Common myeloid progenitor, CD34-positive (primary cell): ENCODE results near the gene SLC25A24.
"Not testable (repeated sequence)": the region's sequence is repeated elsewhere in the genome, so short reads cannot be mapped to it uniquely, and the experiment has no call there.

Experiments used
- CTCF ChIA-PET: fragments of 350-600 bp; sonication (Branson Sonifier 250); formaldehyde crosslinking; loops from one replicate; lab custom pipeline; 2021; ENCODE audit warnings: antibody characterized with exemption; lab: Charles Lee
- POLR2A ChIA-PET: fragments of 350-600 bp; sonication (Branson Sonifier 250); formaldehyde crosslinking; loops from one replicate; lab custom pipeline; 2021; ENCODE audit warnings: antibody characterized with exemption; lab: Charles Lee
- DNase-seq, 3 donors: peaks; one replicate each; pipeline versions ENCODE4 v3.0.0 to v3.0.0-alpha.2; 2013
- H3K27ac ChIP-seq, 2 experiments: 1 replicate in 1 of 2; 2 replicates in 1 of 2; pipeline ENCODE4 v1.7.0; 2013; ENCODE audit warnings: inconsistent platforms in 2 of 2, low read length in 2 of 2, mild to moderate bottlenecking in 2 of 2, low read depth in 1 of 2, moderate library complexity in 1 of 2; ENCODE audit not compliant: severe bottlenecking in 2 of 2, insufficient read depth in 1 of 2, poor library complexity in 1 of 2
- H3K27me3 ChIP-seq, 5 experiments: replicated peaks in 2 of 5; 1 replicate in 3 of 5; 2 replicates in 2 of 5; pipeline versions ENCODE4 v1.6.1 to v1.7.0; 2013; ENCODE audit warnings: low read length in 4 of 5, mild to moderate bottlenecking in 2 of 5, moderate library complexity in 2 of 5, inconsistent platforms in 1 of 5; ENCODE audit not compliant: insufficient read depth in 5 of 5, control insufficient read depth in 4 of 5
- H3K36me3 ChIP-seq, 4 experiments: 1 replicate in 2 of 4; 2 replicates in 2 of 4; pipeline versions ENCODE4 v1.6.1 to v1.7.0; 2013; ENCODE audit warnings: low read length in 3 of 4, control low read depth in 1 of 4, mild to moderate bottlenecking in 1 of 4; ENCODE audit not compliant: control insufficient read depth in 4 of 4, insufficient read depth in 4 of 4
- H3K4me1 ChIP-seq, 4 experiments: 1 replicate in 3 of 4; 2 replicates in 1 of 4; pipeline versions ENCODE4 v1.6.1 to v1.7.1; 2013; ENCODE audit warnings: low read length in 3 of 4, mild to moderate bottlenecking in 3 of 4, control low read depth in 1 of 4, inconsistent platforms in 1 of 4, moderate library complexity in 1 of 4; ENCODE audit not compliant: control insufficient read depth in 4 of 4, insufficient read depth in 4 of 4; ENCODE audit errors: control extremely low read depth in 1 of 4
- H3K4me3 ChIP-seq, 7 experiments: 1 replicate in 4 of 7; 2 replicates in 3 of 7; pipeline versions ENCODE4 v1.5.1 to v1.7.0; 2013; ENCODE audit warnings: mild to moderate bottlenecking in 7 of 7, low read length in 6 of 7, moderate library complexity in 6 of 7, inconsistent platforms in 2 of 7, low read depth in 2 of 7, control low read depth in 1 of 7; ENCODE audit not compliant: insufficient read depth in 4 of 7, control insufficient read depth in 1 of 7; ENCODE audit errors: extremely low read depth in 1 of 7
- H3K9me3 ChIP-seq, 5 experiments: 1 replicate in 4 of 5; 2 replicates in 1 of 5; pipeline versions ENCODE4 v1.6.1 to v1.7.1; 2013; ENCODE audit warnings: low read length in 4 of 5, mild to moderate bottlenecking in 2 of 5, inconsistent platforms in 1 of 5, low read depth in 1 of 5, moderate library complexity in 1 of 5; ENCODE audit not compliant: control insufficient read depth in 4 of 5, insufficient read depth in 2 of 5; ENCODE audit errors: control extremely low read depth in 1 of 5
- whole genome bisulfite sequencing: methylation state at CpG from one replicate; pipeline ENCODE4 v1.1.5; 2013; ENCODE audit not compliant: insufficient coverage; 5-methylcytosine and 5-hydroxymethylcytosine counted together

The SLC25A24 gene

GRCh38 chr1:108226855-108227254 is 26.7 kb upstream of the SLC25A24 start:
- WGBS, result no CpG with 5 or more reads among the region's 4 CpGs
- H3K4me3 ChIP-seq, H3K36me3 ChIP-seq, H3K9me3 ChIP-seq, H3K4me1 ChIP-seq, CTCF ChIA-PET, H3K27ac ChIP-seq, DNase-seq, H3K27me3 ChIP-seq, POLR2A ChIA-PET: not testable (repeated sequence)

GRCh38 chr1:108223226-108223625 is 23.1 kb upstream of the SLC25A24 start:
- H3K27me3 ChIP-seq, H3K27ac ChIP-seq, H3K4me1 ChIP-seq, POLR2A ChIA-PET, H3K4me3 ChIP-seq, H3K9me3 ChIP-seq, DNase-seq, H3K36me3 ChIP-seq, CTCF ChIA-PET: not testable (repeated sequence)
- 95% methylated on average over 4 of the region's 7 CpGs for WGBS

GRCh38 chr1:108217515-108218174 is 17.5 kb upstream of the SLC25A24 start:
- H3K27me3 ChIP-seq, DNase-seq, POLR2A ChIA-PET, CTCF ChIA-PET, H3K27ac ChIP-seq, H3K9me3 ChIP-seq, H3K4me3 ChIP-seq, H3K4me1 ChIP-seq, H3K36me3 ChIP-seq: not testable (repeated sequence)
- 100% methylated on average over 4 of the region's 14 CpGs for WGBS

GRCh38 chr1:108217007-108217406 is 16.9 kb upstream of the SLC25A24 start:
- DNase-seq, CTCF ChIA-PET, H3K36me3 ChIP-seq, H3K4me3 ChIP-seq, H3K9me3 ChIP-seq, H3K27me3 ChIP-seq, H3K27ac ChIP-seq, POLR2A ChIA-PET, H3K4me1 ChIP-seq: not testable (repeated sequence)
- no CpG with 5 or more reads among the region's 2 CpGs for WGBS

GRCh38 chr1:108216028-108216890 is 16.1 kb upstream of the SLC25A24 start:
- H3K27ac ChIP-seq, DNase-seq, H3K4me3 ChIP-seq, H3K27me3 ChIP-seq, POLR2A ChIA-PET, H3K9me3 ChIP-seq, H3K4me1 ChIP-seq, H3K36me3 ChIP-seq: not testable (repeated sequence)
- CTCF ChIA-PET, result interaction anchor here (0.6 kb wide), 1 partner anchor 465 kb away, joined by 3 read pairs; no protein-coding TSS in a partner anchor
- no CpG with 5 or more reads among the region's 6 CpGs for WGBS

- H3K4me1 ChIP-seq, H3K27me3 ChIP-seq, H3K27ac ChIP-seq, H3K36me3 ChIP-seq, H3K4me3 ChIP-seq, POLR2A ChIA-PET, H3K9me3 ChIP-seq: not testable (repeated sequence)
- CTCF ChIA-PET, result interaction anchor here (0.6 kb wide), 1 partner anchor 1213 kb away, joined by 3 read pairs; no protein-coding TSS in a partner anchor
- peak in 2 of 3 donors; percentile 46 to 51 for DNase-seq
- no CpG with 5 or more reads among the region's 5 CpGs for WGBS
Measured at GRCh38 chr1:108214641-108215465, 14.7 kb upstream of the SLC25A24 start.
